GM12878 (cell line): Measurements from ENCODE around the gene IFITM1.

Experiments
- SIN3A ChIP-seq: IDR thresholded peaks from 2 replicates; pipeline ENCODE4 v1.6.1; 2012; ENCODE audit warnings: low read depth, low read length, improper control_type of control experiment
- TF ChIP-seq, protein P1 (sequence below): IDR thresholded peaks from 2 replicates; pipeline ENCODE4 v1.6.1; 2011; ENCODE audit warnings: borderline replicate concordance, low read depth, mild to moderate bottlenecking, moderate library complexity, low read length; ENCODE audit not compliant: insufficient read depth, poor library complexity, severe bottlenecking

DNA sequence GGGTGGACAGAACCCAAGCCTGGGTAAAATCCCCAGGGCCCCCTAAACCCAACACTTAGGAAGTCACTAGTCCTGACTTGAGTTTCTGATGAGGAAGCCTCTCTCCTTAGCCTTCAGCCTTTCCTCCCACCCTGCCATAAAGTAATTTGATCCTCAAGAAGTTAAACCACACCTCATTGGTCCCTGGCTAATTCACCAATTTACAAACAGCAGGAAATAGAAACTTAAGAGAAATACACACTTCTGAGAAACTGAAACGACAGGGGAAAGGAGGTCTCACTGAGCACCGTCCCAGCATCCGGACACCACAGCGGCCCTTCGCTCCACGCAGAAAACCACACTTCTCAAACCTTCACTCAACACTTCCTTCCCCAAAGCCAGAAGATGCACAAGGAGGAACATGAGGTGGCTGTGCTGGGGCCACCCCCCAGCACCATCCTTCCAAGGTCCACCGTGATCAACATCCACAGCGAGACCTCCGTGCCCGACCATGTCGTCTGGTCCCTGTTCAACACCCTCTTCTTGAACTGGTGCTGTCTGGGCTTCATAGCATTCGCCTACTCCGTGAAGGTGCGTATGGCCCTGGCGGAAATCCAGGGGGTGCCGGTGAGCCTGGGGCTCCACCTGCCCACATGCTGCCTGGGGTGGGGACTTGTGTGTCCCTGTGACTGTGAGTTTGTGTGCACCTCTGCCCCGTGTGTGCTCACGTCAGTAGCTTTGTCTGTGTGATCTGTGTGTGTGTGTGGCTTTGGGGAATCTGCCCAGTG, at the start of gene IFITM1:
- TF ChIP-seq, protein P1, sequence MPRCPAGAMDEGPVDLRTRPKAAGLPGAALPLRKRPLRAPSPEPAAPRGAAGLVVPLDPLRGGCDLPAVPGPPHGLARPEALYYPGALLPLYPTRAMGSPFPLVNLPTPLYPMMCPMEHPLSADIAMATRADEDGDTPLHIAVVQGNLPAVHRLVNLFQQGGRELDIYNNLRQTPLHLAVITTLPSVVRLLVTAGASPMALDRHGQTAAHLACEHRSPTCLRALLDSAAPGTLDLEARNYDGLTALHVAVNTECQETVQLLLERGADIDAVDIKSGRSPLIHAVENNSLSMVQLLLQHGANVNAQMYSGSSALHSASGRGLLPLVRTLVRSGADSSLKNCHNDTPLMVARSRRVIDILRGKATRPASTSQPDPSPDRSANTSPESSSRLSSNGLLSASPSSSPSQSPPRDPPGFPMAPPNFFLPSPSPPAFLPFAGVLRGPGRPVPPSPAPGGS: peak; percentile 18
- peak; percentile 77; the same call in 1 of the 2 replicates for TF ChIP-seq SIN3A
